WTC11 (cell line): Measurements from ENCODE around the gene ALCAM.

Experiments used
- ARID4B ChIP-seq: sonication (generic); formaldehyde crosslinking; IDR thresholded peaks from 2 replicates; pipeline ENCODE4 v1.8.0; 2023; ENCODE audit warnings: missing genetic modification reagents, mild to moderate bottlenecking, borderline replicate concordance
- ATF1 ChIP-seq: sonication (generic); formaldehyde crosslinking; IDR thresholded peaks from 2 replicates; pipeline ENCODE4 v1.8.1; 2023; ENCODE audit warnings: mild to moderate bottlenecking, moderate library complexity, missing genetic modification reagents
- CTCF ChIP-seq: fragments of 200-600 bp; IDR thresholded peaks from 2 replicates; pipeline ENCODE4 v1.8.0; 2022; ENCODE audit warnings: antibody characterized with exemption
- MYBL2 ChIP-seq: sonication (generic); formaldehyde crosslinking; IDR thresholded peaks from 2 replicates; pipeline ENCODE4 v1.8.1; 2023; ENCODE audit warnings: mild to moderate bottlenecking, moderate library complexity, missing genetic modification reagents
- NR1H2 ChIP-seq: sonication (generic); formaldehyde crosslinking; IDR thresholded peaks from 2 replicates; pipeline ENCODE4 v1.9.0; 2021; ENCODE audit warnings: mild to moderate bottlenecking, moderate library complexity, missing genetic modification reagents

GRCh38 chr3:105527535-105527934, 160.8 kb downstream of the ALCAM start:
- TF ChIP-seq CTCF (no peak), NR1H2 (no peak), ATF1 (no peak), MYBL2 (CRISPR knock-in tag) (no peak), ARID4B (CRISPR knock-in tag) (no peak)
